Tongue (tissue), 2 donors: ENCODE data around the gene ALOX5. TPM values are rescaled to one million over a fixed set of nuclear protein-coding genes. Genes with fewer than 3 reads are reported as not detected.
A peak's percentile ranks its signal among the peaks of the same experiment; 100 is the strongest.
"Not testable (repeated sequence)": the region's sequence is repeated elsewhere in the genome, so short reads cannot be mapped to it uniquely, and the experiment has no call there.

Source experiments
- DNase-seq: peaks from one replicate; pipeline ENCODE4 v3.0.0-alpha.2; 2015
- total RNA-seq: library from RNA; depleted of rRNA; stranded (reverse); fragments of >200 nt; gene quantifications from one replicate; pipeline ENCODE4 v1.2.3, GENCODE V29; 2014

Gene ALOX5
- 12.4 TPM for total RNA-seq

- DNase-seq = peak; percentile 56
These were observed at the start of gene ALOX5 for GRCh38 chr10:45373576-45374349. Gene ALOX5, plus strand, starts transcription at chr10:45374216. Its CDS starts 64 bp downstream, at chr10:45374280.

DNA sequence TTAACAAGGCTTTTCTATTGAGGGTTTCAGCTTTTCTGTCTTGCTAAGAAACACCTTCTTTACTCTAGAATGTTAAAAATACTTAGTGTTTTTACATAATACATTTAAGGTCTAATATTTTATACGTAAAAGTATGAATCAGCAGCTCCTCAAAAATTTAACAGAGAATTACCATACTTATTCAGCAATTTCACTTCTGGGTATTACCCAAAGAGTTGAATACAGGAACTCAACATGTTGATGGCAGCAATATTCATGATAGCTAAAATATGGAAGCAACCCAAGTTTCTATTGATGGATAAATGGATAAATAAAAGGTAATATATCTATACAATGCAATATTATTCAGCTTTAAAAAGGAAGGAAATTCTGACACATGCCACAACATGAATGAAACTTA, 48.9 kb upstream of the ALOX5 start:
- no peak for DNase-seq

GRCh38 chr10:45326864-45327263, 47.2 kb upstream of the ALOX5 start:
- DNase-seq = not testable (repeated sequence)

DNA sequence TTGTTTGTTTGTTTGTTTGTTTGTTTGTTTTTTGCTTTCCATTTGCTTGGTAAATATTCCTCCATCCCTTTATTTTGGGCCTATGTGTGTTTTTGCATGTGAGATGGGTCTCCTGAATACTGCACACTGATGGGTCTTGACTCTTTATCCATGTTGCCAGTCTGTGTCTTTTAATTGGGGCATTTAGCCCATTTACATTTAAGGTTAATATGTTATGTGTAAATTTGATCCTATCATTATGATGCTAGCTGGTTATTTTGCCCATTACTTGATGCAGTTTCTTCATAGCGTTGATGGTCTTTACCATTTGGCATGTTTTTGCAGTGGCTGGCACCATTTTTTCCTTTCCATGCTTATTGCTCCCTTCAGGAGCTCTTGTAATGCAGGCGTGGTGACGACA, 42.2 kb upstream of the ALOX5 start:
- DNase-seq = not testable (repeated sequence)

DNA sequence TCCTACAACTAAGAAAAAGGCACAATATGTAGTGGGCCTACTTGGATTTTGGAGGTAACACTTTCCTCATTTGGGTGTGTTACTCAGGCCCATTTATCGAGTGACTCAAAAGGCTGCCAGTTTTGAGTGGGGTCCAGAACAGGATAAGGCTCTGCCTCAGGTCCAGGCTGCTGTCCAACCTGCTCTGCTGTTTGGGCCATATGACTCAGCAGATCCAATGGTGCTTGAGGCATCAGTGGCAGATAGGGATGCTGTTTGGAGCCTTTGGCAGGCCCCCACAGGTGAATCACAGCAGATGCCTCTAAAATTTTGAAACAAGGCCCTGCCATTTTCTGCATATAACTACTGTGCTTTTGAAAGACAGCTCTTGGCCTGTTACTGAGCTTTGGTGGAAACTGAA, 34.1 kb upstream of the ALOX5 start:
- no peak for DNase-seq

DNA sequence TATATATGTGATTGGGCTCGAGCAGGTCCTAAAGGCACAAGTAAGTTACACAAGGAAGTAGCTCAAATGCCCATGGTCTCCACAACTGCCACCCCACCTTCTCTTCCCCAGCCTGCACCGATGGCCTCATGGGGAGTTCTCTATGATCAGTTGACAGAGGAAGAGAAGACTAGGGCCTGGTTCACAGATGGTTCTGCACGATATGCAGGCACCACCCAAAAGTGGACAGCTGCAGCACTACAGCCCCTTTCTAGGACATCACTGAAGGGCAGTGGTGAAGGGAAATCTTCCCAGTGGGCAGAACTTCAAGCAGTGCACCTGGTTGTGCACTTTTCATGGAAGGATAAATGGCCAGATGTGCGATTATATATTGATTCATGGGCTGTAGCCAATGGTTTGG, 33.6 kb upstream of the ALOX5 start:
- not testable (repeated sequence) for DNase-seq

DNA sequence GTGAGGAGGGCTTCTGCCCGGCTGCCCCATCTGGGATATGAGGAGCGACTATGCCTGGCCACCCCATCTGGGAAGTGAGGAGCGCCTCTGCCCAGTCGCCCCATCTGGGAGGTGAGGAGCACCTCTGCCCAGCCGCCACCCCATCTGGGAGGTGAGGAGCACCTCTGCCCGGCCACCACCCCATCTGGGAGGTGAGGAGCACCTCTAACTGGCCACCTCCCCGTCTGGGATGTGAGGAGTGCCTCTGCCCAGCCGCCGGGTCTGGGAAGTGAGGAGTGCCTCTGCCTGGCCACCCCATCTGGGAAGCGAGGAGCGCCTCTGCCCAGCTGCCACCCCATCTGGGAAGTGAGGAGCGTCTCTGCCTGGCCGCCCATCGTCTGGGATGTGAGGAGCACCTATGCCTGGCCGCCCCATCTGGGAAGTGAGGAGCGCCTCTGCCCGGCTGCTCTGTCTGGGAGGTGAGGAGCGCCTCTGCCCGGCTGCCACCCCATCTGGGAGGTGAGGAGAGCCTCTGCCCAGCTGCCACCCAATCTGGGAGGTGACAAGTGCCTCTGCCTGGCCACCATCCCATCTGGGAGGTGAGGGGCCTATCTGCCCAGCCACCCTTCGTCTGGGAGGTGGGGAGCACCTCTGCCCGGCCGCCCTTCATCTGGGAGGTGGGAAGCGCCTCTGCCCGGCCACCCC, 27.2 kb upstream of the ALOX5 start:
- not testable (repeated sequence) for DNase-seq

GRCh38 chr10:45347464-45347863, 26.6 kb upstream of the ALOX5 start:
- not testable (repeated sequence) for DNase-seq

GRCh38 chr10:45348196-45348765, 25.7 kb upstream of the ALOX5 start:
- not testable (repeated sequence) for DNase-seq

GRCh38 chr10:45353186-45353585, 20.8 kb upstream of the ALOX5 start:
- DNase-seq = no peak

- no peak for DNase-seq
These were observed 19.8 kb upstream of the ALOX5 start for GRCh38 chr10:45354261-45354660.

DNA sequence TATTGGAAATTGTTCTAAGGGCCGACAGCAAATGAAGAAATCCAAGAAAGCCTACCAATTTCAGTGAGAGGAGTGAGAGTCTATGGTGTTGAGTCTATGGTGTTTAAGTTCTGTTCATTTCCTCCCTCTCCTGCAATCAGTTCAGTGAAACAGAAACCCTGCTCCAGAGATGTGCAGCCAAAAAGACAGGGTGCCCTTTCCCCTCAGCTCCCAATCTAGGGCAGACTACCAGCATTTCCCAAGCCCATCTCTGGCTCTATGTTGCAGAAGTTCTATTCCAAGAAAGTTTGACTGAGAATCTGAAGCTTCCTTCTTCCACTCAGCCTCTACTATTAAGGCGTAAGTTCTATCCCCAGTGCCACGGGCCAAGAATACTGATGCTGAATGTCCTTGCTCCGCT, 18.5 kb upstream of the ALOX5 start:
- no peak for DNase-seq

DNA sequence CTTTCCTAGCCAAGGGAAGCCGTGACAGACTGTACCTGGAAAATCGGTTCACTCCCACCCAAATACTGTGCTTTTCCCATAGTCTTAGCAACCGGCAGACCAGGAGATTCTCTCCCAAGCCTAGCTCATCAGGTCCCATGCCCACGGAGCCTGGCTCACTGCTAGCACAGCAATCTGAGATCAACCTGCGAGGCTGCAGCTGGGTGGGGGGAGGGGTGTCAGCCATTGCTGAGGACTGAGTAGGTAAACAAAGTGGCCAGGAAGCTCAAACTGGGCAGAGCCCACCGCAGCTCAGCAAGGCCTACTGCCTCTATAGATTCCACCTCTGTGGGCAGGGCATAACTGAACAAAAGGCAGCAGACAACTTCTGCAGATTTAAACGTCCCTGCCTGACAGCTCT, 15.1 kb upstream of the ALOX5 start:
- DNase-seq = not testable (repeated sequence)

DNA sequence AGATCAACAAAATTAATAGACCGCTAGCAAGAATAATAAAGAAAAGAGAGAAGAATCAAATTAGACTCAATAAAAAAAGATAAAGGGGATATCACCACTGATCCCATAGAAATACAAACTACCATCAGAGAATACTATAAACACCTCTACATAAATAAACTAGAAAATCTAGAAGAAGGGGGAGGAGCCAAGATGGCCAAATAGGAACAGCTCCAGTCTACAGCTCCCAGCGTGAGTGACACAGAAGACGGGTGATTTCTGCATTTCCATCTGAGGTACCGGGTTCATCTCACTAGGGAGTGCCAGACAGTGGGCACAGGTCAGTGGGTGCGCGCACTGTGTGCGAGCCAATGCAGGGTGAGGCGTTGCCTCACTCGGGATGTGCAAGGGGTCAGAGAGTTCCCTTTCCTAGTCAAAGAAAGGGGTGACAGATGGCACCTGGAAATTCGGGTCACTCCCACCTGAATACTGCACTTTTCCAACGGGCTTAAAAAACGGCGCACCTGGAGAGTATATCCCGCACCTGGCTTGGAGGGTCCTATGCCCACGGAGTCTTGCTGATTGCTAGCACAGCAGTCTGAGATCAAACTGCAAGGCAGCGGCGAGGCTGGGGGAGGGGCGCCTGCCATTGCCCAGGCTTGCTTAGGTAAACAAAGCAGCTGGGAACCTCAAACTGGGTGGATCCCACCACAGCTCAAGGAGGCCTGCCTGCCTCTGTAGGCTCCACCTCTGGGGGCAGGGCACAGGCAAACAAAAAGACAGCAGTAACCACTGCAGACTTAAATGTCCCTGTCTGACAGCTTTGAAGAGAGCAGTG, 11.8 kb upstream of the ALOX5 start:
- not testable (repeated sequence) for DNase-seq

DNA sequence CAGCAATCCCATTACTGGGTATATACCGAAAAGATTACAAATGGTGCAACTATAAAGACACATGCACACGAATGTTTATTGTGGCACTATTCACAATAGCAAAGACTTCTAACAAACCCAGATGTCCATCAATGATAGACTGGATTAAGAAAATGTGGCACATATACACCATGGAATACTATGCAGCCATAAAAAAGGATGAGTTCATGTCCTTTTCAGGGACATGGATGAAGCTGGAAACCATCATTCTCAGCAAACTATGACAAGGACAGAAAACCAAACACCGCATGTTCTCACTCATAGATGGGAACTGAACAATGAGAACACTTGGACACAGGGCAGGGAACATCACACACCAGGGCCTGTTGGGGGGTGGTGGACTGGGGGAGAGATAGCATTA, 6.4 kb upstream of the ALOX5 start:
- DNase-seq = not testable (repeated sequence)

DNA sequence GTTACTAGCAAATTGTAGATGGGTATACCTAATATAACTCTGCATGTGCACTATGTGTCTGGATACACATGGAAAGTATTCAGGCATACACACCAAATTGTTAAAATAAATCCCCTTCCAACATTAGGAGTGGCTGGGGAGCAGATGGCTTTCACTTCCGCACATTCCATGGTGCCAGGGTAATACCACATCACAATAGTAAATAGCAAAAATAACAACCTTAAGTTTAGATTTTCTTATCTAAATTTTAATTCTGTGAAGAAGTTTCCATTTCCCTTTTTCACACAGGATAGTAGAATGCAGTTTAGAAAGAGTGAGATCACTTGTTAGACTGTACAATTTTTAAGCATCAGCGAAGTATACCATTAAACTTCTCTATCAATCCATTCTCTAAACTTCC, 5.8 kb upstream of the ALOX5 start:
- no peak for DNase-seq

GRCh38 chr10:45370202-45370955, 3.6 kb upstream of the ALOX5 start:
- no peak for DNase-seq

DNA sequence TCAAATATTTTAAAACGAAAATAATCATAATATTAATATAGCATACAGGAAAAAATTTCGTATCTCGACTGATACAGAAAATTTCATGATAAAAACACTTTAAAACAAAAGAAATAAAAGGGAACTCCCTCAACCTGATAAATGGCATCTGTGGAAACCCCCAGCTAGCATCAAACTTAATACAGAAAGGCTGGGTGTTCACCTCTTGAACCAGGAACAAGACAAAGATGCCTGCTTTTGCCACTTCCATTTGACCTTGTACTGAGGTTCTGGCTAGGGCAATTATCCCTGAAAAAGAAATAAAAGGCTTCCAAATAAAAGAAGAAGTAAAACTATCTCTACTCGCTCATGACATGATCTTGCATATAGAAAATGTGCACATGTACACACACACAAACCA, 2.5 kb upstream of the ALOX5 start:
- no peak for DNase-seq

GRCh38 chr10:45372251-45372951, 1.6 kb upstream of the ALOX5 start:
- no peak for DNase-seq

DNA sequence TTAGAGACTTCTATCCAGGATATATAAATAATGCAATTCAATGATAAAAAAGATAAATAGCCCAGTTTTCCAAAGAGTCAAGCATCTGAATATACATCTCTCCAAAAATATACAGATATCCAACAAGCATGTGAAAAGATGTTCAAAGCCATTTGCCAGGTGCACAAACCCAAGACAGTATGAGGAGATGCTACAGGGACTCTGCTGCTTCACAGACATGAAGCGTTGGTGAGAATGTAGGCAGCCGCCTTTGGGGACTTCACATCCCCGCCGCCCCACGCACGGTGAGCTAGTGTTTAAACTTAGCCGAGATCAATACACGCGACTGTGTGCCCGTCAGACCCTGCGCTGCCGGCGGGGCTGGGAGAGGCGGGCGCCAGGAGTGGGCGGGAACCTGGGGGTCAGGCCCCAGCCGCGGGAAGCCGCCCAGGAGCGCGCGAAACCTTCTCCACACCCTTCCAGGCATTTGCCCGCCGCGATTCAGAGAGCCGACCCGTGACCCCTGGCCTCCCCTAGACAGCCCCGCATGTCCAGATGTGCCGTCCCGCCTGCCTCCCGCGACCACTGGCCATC, 927 bp upstream of the ALOX5 start:
- no peak for DNase-seq
